Omental fat pad (tissue), 4 donors: ENCODE data around the gene ADRA2A. TPM values are rescaled to one million over a fixed set of nuclear protein-coding genes. Genes with fewer than 3 reads are reported as not detected.

ENCODE experiments used
- ATAC-seq: fragments of 150-250 bp; one replicate; pipeline ENCODE4 v1.9.1; 2016; ENCODE audit warnings: mild to moderate bottlenecking, moderate library complexity; ENCODE audit not compliant: low FRiP score
- DNase-seq: peaks from one replicate; pipeline ENCODE4 v3.0.0-alpha.2; 2019; ENCODE audit warnings: low spot score
- total RNA-seq, 4 donors: library from RNA; depleted of rRNA; stranded (reverse); fragments of >200 nt; gene quantifications; one replicate each; pipeline ENCODE4 v1.1.0, GENCODE V29; 2016
- TF ChIP-seq, protein P1 (sequence below), 3 donors: fragments of 450-650 bp; IDR thresholded peaks; one replicate each; pipeline ENCODE4 v1.5.1; 2016 to 2017; ENCODE audit warnings: antibody characterized with exemption in 3 of 3, mild to moderate bottlenecking in 3 of 3, moderate library complexity in 2 of 3

The ADRA2A gene
- total RNA-seq, 4 donors from 2014 or later, result 5.2 to 81.3 (median 42.9) TPM

DNA sequence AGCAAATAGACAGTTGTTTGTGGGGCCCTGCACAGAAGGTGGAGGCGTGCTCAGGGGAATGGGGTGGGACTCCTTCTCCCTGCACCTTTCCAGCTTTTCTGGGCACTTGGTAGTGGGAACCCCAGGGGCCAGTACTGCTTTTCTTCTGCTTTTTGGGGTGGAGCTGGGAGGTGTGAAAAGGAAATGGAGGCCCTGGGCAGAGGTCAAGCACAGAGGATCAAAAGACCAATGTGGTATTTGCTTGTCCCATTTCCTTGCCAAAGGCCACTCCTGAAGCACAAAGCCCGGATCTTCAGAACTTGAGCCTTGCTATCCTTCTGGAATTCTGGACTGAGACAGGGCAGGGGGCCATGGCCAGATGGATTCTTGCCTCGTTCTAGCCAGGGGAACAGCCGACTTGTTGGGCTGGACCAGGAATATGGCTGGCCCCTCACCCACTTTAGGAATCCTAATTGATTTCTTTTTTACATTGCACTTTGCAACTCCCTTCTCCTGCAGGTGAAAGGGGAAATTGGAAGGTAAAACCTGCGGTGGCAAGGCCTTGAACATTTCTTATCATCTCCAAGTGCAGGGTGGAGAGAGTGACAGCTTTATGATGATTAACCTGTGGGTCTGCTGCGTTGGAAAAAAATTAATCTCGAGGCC lies 26.5 kb downstream of the ADRA2A start:
- DNase-seq, result no peak
- TF ChIP-seq, protein P1, sequence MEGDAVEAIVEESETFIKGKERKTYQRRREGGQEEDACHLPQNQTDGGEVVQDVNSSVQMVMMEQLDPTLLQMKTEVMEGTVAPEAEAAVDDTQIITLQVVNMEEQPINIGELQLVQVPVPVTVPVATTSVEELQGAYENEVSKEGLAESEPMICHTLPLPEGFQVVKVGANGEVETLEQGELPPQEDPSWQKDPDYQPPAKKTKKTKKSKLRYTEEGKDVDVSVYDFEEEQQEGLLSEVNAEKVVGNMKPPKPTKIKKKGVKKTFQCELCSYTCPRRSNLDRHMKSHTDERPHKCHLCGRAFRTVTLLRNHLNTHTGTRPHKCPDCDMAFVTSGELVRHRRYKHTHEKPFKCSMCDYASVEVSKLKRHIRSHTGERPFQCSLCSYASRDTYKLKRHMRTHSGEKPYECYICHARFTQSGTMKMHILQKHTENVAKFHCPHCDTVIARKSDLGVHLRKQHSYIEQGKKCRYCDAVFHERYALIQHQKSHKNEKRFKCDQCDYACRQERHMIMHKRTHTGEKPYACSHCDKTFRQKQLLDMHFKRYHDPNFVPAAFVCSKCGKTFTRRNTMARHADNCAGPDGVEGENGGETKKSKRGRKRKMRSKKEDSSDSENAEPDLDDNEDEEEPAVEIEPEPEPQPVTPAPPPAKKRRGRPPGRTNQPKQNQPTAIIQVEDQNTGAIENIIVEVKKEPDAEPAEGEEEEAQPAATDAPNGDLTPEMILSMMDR (IDR thresholded peaks at IDR 0.05), result no peak
- no peak for ATAC-seq

DNA sequence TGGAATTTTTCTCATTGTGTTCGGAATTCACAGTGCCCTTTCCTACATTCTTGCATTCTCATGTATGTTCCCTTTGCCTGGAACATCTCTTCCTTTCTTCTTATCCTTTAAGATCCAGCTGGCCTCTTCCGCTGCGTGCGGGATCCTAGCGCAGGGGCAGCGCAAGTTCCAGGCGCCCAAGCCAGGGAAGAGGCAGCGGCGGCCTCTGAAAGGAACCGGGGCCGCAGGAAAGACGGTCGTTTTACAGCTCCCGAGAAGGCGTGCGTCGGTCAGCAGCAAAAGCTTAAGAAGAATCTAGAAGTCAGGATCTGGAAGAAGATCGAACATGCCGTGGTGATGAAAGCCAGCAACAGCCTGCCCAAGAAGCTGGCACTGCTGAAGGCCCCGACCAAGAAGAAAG lies 28.0 kb downstream of the ADRA2A start:
- DNase-seq (no peak), ATAC-seq (no peak)
- TF ChIP-seq, protein P1 (IDR thresholded peaks at IDR 0.05), result no peak

GRCh38 chr10:111106081-111106480 lies 29.3 kb downstream of the ADRA2A start:
- DNase-seq (no peak), ATAC-seq (no peak)
- TF ChIP-seq, protein P1 (IDR thresholded peaks at IDR 0.05), result no peak

GRCh38 chr10:111107023-111107422 lies 30.2 kb downstream of the ADRA2A start:
- TF ChIP-seq, protein P1 (IDR thresholded peaks at IDR 0.05), result no peak
- no peak for ATAC-seq
- DNase-seq, result no peak

GRCh38 chr10:111107846-111108245 lies 31.0 kb downstream of the ADRA2A start:
- no peak for DNase-seq
- TF ChIP-seq, protein P1 (IDR thresholded peaks at IDR 0.05), result no peak
- no peak for ATAC-seq

- ATAC-seq (no peak), DNase-seq (no peak)
- TF ChIP-seq, protein P1 (IDR thresholded peaks at IDR 0.05), result no peak
Observed at GRCh38 chr10:111108441-111108840, 31.6 kb downstream of the ADRA2A start.

DNA sequence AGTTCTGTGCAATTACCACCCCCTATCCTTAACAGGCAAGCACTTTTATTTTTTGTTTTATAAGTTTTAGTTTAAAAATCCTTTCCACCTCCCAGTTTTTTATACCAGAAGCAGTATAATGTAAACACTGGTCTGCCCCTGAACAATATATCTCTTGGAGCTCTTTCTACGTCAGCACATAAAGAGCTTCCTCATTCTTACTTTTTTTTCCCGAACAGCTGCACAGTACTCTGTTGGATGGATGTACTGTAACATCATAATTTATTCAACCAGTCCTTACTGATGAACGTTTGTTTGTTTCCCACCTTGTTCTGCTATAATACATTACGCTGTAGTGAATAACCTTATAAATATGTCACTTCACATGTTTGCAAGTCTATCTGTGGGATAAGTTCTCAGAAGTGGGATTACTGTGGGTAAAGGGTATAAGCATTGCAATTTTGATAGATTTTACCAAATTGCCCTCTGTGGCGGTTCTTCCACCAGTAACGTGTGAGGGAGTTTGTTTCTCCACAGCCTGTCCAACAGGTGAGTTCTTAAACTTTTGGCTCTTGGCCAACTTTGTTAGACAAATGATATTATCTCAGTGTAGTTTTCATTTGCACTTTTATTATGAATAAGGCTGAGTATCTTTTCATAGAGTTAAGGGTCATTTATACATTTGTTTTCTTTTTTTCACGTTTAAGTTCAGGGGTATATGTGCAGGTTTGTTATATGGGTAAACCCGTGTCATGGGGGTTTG lies 32.8 kb downstream of the ADRA2A start:
- ATAC-seq, result no peak
- TF ChIP-seq, protein P1 (IDR thresholded peaks at IDR 0.05), result no peak

More for the DNA sequence above, 32.8 kb downstream of the ADRA2A start:
- no peak for DNase-seq
